ENCODE measurements around the gene ZNF385D.

DNA sequence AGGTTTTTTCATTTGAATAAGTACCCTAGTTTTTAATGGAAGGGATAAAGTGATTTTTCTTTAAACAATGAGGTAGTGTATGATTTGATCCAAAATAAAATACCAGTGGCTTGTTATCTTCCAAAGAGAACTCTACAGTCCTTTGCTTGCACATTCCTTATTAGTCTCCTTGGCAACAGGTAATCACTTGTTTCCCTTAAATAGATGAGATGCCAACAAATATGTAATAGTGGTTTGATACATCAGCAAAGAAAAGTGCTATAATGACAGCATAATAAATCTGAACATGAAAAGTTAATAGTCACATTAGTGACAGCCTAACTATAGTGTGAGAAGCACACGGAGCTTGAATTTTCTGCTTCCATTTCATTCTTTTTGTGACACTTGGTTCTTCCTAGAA, 360.2 kb downstream of the ZNF385D start:
- no peak for TF ChIP-seq POLR2AphosphoS5 (IDR thresholded peaks at IDR 0.05; ENCODE audit: low read depth, low read length)
- TF ChIP-seq, protein P1, sequence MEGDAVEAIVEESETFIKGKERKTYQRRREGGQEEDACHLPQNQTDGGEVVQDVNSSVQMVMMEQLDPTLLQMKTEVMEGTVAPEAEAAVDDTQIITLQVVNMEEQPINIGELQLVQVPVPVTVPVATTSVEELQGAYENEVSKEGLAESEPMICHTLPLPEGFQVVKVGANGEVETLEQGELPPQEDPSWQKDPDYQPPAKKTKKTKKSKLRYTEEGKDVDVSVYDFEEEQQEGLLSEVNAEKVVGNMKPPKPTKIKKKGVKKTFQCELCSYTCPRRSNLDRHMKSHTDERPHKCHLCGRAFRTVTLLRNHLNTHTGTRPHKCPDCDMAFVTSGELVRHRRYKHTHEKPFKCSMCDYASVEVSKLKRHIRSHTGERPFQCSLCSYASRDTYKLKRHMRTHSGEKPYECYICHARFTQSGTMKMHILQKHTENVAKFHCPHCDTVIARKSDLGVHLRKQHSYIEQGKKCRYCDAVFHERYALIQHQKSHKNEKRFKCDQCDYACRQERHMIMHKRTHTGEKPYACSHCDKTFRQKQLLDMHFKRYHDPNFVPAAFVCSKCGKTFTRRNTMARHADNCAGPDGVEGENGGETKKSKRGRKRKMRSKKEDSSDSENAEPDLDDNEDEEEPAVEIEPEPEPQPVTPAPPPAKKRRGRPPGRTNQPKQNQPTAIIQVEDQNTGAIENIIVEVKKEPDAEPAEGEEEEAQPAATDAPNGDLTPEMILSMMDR (IDR thresholded peaks at IDR 0.05), result no peak
